ENCODE measurements around the gene OR10V1. TPM values are rescaled to one million over a fixed set of nuclear protein-coding genes. Genes with fewer than 3 reads are reported as not detected.

The OR10V1 gene
- total and polyA plus RNA-seq, 2 experiments from 2014 or later, result not detected

DNA sequence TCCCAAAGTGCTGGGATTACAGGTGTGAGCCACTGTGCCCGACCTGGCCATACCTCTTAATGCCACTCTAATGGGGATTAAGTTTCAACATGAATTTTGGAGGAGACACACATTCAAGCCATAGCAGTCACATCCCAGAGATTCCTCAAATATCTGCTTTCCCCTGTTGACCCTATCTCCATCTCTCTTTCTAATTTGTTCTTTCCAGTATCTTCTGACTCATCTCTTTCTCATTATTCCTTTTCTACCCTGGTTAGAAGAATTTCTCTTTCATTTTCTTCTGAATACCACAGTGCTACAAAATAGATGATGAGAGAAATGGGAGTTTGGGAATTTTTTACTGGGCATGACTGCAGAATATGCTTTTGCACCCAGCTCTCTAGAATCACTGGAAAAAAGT lies 5.1 kb downstream of the OR10V1 start:
- no peak for ATAC-seq
- Histone ChIP-seq H3K4me1 (ENCODE audit: insufficient read depth) (no peaks in the 10 kb centered on the region), H3K27me3 (ENCODE audit: insufficient read depth) (no peaks in the 10 kb centered on the region), H3K4me3 (no peak overlapping the region), H4K20me1 (replicated peaks; ENCODE audit: insufficient read depth) (no peaks in the 10 kb centered on the region), H3K36me3 (ENCODE audit: insufficient read depth) (no peaks in the 10 kb centered on the region), H2AFZ (no peak overlapping the region), H3K79me2 (replicated peaks; ENCODE audit: insufficient read depth) (no peaks in the 10 kb centered on the region), H3K9me2 (ENCODE audit: insufficient read depth) (0 out of 2 replicates have a peak, but pooled peaks cover 11% of the 10 kb centered on the region), H3K27ac (ENCODE audit: low read depth) (no peak overlapping the region), H3K4me2 (no peak overlapping the region), H3F3A (replicated peaks; ENCODE audit: low read depth) (no peaks in the 10 kb centered on the region)
- no peak for DNase-seq (ENCODE audit: low spot score)
- no peak overlapping the region for H3K27ac Mint-ChIP-seq
- H3K36me3 Mint-ChIP-seq (ENCODE audit: low read depth), result no peaks in the 10 kb centered on the region
- no peak overlapping the region for H3K4me3 Mint-ChIP-seq
- TF ChIP-seq ZNF114 (CRISPR knock-in tag; IDR thresholded peaks at IDR 0.05) (no peak), ZNF462 (CRISPR knock-in tag; IDR thresholded peaks at IDR 0.05) (no peak), NANOG (IDR thresholded peaks at IDR 0.05; ENCODE audit: borderline replicate concordance) (no peak), JUNB (IDR thresholded peaks at IDR 0.05; ENCODE audit: unreplicated experiment) (no peak), ZNF331 (CRISPR knock-in tag; IDR thresholded peaks at IDR 0.05; ENCODE audit: low read depth) (no peak), EZH2phosphoT487 (IDR thresholded peaks at IDR 0.05; ENCODE audit: unreplicated experiment) (no peak), STAT1 (IDR thresholded peaks at IDR 0.05; ENCODE audit: unreplicated experiment) (no peak), POLR2AphosphoS5 (IDR thresholded peaks at IDR 0.05; ENCODE audit: low read depth) (no peak), ETS1 (IDR thresholded peaks at IDR 0.05) (no peak), EZH2 (IDR thresholded peaks at IDR 0.05; ENCODE audit: low read depth, unreplicated experiment) (no peak), CREB1 (CRISPR knock-in tag; IDR thresholded peaks at IDR 0.05; ENCODE audit: low read depth) (no peak)
- TF ChIP-seq, protein P1, sequence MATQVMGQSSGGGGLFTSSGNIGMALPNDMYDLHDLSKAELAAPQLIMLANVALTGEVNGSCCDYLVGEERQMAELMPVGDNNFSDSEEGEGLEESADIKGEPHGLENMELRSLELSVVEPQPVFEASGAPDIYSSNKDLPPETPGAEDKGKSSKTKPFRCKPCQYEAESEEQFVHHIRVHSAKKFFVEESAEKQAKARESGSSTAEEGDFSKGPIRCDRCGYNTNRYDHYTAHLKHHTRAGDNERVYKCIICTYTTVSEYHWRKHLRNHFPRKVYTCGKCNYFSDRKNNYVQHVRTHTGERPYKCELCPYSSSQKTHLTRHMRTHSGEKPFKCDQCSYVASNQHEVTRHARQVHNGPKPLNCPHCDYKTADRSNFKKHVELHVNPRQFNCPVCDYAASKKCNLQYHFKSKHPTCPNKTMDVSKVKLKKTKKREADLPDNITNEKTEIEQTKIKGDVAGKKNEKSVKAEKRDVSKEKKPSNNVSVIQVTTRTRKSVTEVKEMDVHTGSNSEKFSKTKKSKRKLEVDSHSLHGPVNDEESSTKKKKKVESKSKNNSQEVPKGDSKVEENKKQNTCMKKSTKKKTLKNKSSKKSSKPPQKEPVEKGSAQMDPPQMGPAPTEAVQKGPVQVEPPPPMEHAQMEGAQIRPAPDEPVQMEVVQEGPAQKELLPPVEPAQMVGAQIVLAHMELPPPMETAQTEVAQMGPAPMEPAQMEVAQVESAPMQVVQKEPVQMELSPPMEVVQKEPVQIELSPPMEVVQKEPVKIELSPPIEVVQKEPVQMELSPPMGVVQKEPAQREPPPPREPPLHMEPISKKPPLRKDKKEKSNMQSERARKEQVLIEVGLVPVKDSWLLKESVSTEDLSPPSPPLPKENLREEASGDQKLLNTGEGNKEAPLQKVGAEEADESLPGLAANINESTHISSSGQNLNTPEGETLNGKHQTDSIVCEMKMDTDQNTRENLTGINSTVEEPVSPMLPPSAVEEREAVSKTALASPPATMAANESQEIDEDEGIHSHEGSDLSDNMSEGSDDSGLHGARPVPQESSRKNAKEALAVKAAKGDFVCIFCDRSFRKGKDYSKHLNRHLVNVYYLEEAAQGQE (IDR thresholded peaks at IDR 0.05; ENCODE audit: unreplicated experiment), result no peak
- TF ChIP-seq, protein P2, sequence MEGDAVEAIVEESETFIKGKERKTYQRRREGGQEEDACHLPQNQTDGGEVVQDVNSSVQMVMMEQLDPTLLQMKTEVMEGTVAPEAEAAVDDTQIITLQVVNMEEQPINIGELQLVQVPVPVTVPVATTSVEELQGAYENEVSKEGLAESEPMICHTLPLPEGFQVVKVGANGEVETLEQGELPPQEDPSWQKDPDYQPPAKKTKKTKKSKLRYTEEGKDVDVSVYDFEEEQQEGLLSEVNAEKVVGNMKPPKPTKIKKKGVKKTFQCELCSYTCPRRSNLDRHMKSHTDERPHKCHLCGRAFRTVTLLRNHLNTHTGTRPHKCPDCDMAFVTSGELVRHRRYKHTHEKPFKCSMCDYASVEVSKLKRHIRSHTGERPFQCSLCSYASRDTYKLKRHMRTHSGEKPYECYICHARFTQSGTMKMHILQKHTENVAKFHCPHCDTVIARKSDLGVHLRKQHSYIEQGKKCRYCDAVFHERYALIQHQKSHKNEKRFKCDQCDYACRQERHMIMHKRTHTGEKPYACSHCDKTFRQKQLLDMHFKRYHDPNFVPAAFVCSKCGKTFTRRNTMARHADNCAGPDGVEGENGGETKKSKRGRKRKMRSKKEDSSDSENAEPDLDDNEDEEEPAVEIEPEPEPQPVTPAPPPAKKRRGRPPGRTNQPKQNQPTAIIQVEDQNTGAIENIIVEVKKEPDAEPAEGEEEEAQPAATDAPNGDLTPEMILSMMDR (conservative IDR thresholded peaks at IDR 0.05; ENCODE audit: low read depth in 2 of 2), result no peak
- H3K9me3 Mint-ChIP-seq, result no peaks in the 10 kb centered on the region
- peaks cover 1% of the 10 kb centered on the region for H3K27me3 Mint-ChIP-seq (ENCODE audit: insufficient read depth, low read depth, poor library complexity)
- H3K4me1 Mint-ChIP-seq, result no peaks in the 10 kb centered on the region
